ENCODE measurements around the gene WDR90. TPM values are rescaled to one million over a fixed set of nuclear protein-coding genes. Genes with fewer than 3 reads are reported as not detected.
A peak's percentile ranks its signal among the peaks of the same experiment; 100 is the strongest.

WDR90 gene
- total and polyA plus RNA-seq, 2 of the 13 experiments (the other 11 are each of a cell fraction or from before 2014, with no cell fraction given), result 14.9 to 28.9 TPM

- TF ChIP-seq ZNF143 (CRISPR knock-in tag; IDR thresholded peaks at IDR 0.05), result no peak
- no peak for TF ChIP-seq REPIN1 (CRISPR knock-in tag; IDR thresholded peaks at IDR 0.05; ENCODE audit: borderline replicate concordance, low read depth)
- 0 out of 2 replicates have a peak, but pooled peaks have one; percentile 3 for TF ChIP-seq ARID4A (CRISPR knock-in tag; IDR thresholded peaks at IDR 0.05; ENCODE audit: borderline replicate concordance)
- TF ChIP-seq MXI1 (IDR thresholded peaks at IDR 0.05; ENCODE audit: borderline replicate concordance, low read depth, low read length), result peak; percentile 50; the same call in 1 of the 3 replicates
- TF ChIP-seq GABPB1 (CRISPR knock-in tag; IDR thresholded peaks at IDR 0.05), result no peak; the same call in 1 of the 2 replicates
- TF ChIP-seq ELF3 (CRISPR knock-in tag; IDR thresholded peaks at IDR 0.05), result no peak
- TF ChIP-seq ZBTB7B (CRISPR knock-in tag; IDR thresholded peaks at IDR 0.05), result peak; percentile 22; the same call in 1 of the 2 replicates
- no peak; the same call in 1 of the 2 replicates for TF ChIP-seq GATAD2A (CRISPR knock-in tag; IDR thresholded peaks at IDR 0.05)
- no peak for TF ChIP-seq ZNF251 (CRISPR knock-in tag; IDR thresholded peaks at IDR 0.05)
- TF ChIP-seq ZNF883 (CRISPR knock-in tag; IDR thresholded peaks at IDR 0.05; ENCODE audit: not compliant biosample characterization), result peak; percentile 73
- peak; percentile 67; the same call in 1 of the 2 replicates for TF ChIP-seq PATZ1 (CRISPR knock-in tag; IDR thresholded peaks at IDR 0.05)
- no peak for TF ChIP-seq THYN1 (CRISPR knock-in tag; IDR thresholded peaks at IDR 0.05; ENCODE audit: borderline replicate concordance, low read depth)
- no peak for TF ChIP-seq GTF3A (CRISPR knock-in tag; conservative IDR thresholded peaks at IDR 0.05)
- TF ChIP-seq HNRNPK (IDR thresholded peaks at IDR 0.05; ENCODE audit: low read depth, low read length, poor library complexity, severe bottlenecking), result no peak
- TF ChIP-seq ZNF768 (CRISPR knock-in tag; IDR thresholded peaks at IDR 0.05), result peak; percentile 63; the same call in 1 of the 2 replicates
- TF ChIP-seq SOX6 (IDR thresholded peaks at IDR 0.05), result no peak
- peak; percentile 24; the same call in 1 of the 2 replicates for TF ChIP-seq SOX6 (CRISPR knock-in tag; IDR thresholded peaks at IDR 0.05)
- TF ChIP-seq RBM39 (IDR thresholded peaks at IDR 0.05; ENCODE audit: low read depth, low read length, poor library complexity, severe bottlenecking), result no peak
- TF ChIP-seq ZNF414 (CRISPR knock-in tag; IDR thresholded peaks at IDR 0.05), result no peak
- peak; percentile 77; the same call in 1 of the 2 replicates for TF ChIP-seq AKAP8 (CRISPR knock-in tag; IDR thresholded peaks at IDR 0.05)
- no peak for TF ChIP-seq DRAP1 (CRISPR knock-in tag; IDR thresholded peaks at IDR 0.05)
- TF ChIP-seq ZNF550 (CRISPR knock-in tag; IDR thresholded peaks at IDR 0.05; ENCODE audit: borderline replicate concordance), result no peak
Measured at GRCh38 chr16:637081-638018, 11.8 kb upstream of the WDR90 start (continued).
